T-helper 17 cell (primary cell): Measurements from ENCODE around the gene ZBTB7B. TPM values are rescaled to one million over a fixed set of nuclear protein-coding genes. Genes with fewer than 3 reads are reported as not detected.
A peak's percentile ranks its signal among the peaks of the same experiment; 100 is the strongest.

ENCODE experiments used
- ATAC-seq: fragments of 150-1000 bp; cut with Tn5 transposase; 2 replicates; pipeline ENCODE4 v1.10.0; 2021; ENCODE audit warnings: mild to moderate bottlenecking, moderate library complexity
- DNase-seq, 3 donors: peaks; one replicate each; pipeline versions ENCODE4 v3.0.0 to v3.0.0-alpha.2; 2020 to 2021
- H3K9me3 ChIP-seq: one replicate; pipeline ENCODE4 v1.7.0; 2013; ENCODE audit warnings: low read length, mild to moderate bottlenecking; ENCODE audit not compliant: control insufficient read depth, poor library complexity, severe bottlenecking
- H3K27ac Mint-ChIP-seq: one replicate; pipeline ENCODE4 v1.8.0; 2022; ENCODE audit warnings: mild to moderate bottlenecking, moderate library complexity, mixed read lengths
- H3K27me3 Mint-ChIP-seq: one replicate; pipeline ENCODE4 v1.8.0; 2022; ENCODE audit warnings: mixed read lengths
- H3K36me3 Mint-ChIP-seq: one replicate; pipeline ENCODE4 v1.8.0; 2022; ENCODE audit warnings: low read depth, mixed read lengths
- H3K4me1 Mint-ChIP-seq: one replicate; pipeline ENCODE4 v1.8.0; 2022; ENCODE audit warnings: mild to moderate bottlenecking, mixed read lengths
- H3K4me3 Mint-ChIP-seq: one replicate; pipeline ENCODE4 v1.8.0; 2022; ENCODE audit warnings: mild to moderate bottlenecking, moderate library complexity, mixed read lengths
- total RNA-seq, 4 donors: library from RNA in 2 of 4; stranded (reverse) in 2 of 4; gene quantifications; one replicate each; pipeline ENCODE4 v1.2.3 and lab custom pipeline; 2022 to 2026

Gene ZBTB7B
- total RNA-seq, 2 donors from 2014 or later: 63.8 to 73.6 TPM

DNA sequence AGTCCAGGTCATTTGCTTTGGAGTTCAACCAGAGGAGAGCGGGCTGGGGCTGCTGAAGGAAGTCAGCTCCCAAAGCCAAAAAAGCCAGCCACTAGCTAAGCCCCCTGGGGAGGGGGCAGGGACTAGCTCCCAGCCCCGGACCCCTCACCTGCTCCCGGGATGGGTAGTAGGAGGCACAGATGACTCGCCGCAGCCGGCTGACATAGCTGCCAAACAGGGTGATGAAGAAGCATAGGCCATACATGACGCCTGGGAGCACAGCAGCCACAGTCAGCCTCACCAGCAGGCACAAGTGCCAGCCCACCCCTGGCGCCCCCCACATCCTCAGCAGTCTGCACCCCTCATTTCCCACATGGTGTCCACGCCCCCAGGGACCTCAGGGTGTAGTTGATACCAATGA lies 23.6 kb downstream of the ZBTB7B start:
- H3K4me3 Mint-ChIP-seq: no peak overlapping the region
- H3K27me3 Mint-ChIP-seq: no peaks in the 10 kb centered on the region
- H3K36me3 Mint-ChIP-seq: no peaks in the 10 kb centered on the region
- no peak for ATAC-seq
- H3K27ac Mint-ChIP-seq: no peak overlapping the region
- H3K9me3 ChIP-seq: no peaks in the 10 kb centered on the region
- no peak for DNase-seq
- H3K4me1 Mint-ChIP-seq: peaks cover 10% of the 10 kb centered on the region

DNA sequence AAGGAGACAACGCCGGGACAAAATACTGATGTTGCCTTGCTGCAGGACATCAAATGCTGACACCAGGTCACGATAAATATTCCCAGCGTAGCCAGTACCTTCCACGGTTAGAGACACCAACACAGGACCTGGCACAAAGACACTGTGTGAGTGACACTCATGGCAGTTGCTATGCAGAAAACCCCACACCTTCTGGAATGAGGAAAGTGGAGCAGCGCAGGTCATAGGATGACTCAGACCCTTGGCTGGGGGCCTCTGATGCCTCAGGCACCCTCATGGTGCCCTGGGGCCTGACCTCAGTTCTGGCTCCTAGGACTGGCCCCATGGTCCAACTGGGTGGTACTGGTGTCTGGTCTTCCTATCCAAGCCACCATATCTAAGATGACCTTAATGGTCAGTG lies 24.0 kb downstream of the ZBTB7B start:
- no peaks in the 10 kb centered on the region for H3K27me3 Mint-ChIP-seq

DNA sequence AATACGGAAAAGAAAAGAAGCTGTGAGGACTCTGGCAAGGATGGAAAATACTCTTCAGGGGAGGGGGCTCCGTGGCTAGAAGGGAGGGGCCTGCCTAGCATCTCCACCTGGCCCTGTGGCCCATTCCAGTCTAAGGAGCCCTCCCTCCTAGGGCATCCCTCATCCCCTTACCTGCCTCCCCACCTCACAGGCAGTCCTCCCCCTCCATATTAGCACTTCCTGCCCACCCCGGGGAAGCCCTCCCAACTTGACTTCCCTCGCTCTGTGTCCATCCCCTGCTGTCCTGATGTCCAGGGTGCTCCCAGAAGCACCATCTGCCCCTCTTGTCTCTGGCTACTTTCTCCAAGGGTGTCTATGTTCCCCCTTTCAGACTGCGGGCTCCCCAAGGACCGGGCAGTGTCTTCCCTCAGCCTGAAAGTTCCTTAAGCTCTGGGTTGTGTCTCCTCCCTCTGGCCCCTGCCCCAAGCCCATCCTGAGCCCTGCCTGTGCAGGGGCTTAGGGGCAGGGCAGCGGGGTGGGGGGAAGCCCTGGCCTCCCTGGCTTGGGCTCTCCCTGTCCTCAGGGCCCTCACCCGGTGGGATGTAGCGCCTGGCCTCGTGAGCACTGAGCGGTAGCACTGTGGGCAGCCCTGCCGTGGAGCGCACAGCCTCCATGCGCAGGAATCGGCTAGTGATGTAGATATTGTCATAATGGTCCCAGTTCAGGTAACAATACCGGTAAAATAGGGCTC lies 27.1 kb downstream of the ZBTB7B start:
- Mint-ChIP-seq H3K27ac (no peak overlapping the region), H3K4me3 (no peak overlapping the region), H3K4me1 (peaks cover under 1% of the 10 kb centered on the region), H3K36me3 (no peaks in the 10 kb centered on the region), H3K27me3 (no peaks in the 10 kb centered on the region)
- no peak for ATAC-seq
- no peak for DNase-seq
- no peaks in the 10 kb centered on the region for H3K9me3 ChIP-seq

More for the DNA sequence above, 24.0 kb downstream of the ZBTB7B start:
- no peaks in the 10 kb centered on the region for H3K9me3 ChIP-seq
- Mint-ChIP-seq H3K4me3 (no peak overlapping the region), H3K27ac (no peak overlapping the region), H3K4me1 (peaks cover 8% of the 10 kb centered on the region), H3K36me3 (no peaks in the 10 kb centered on the region)
- ATAC-seq (no peak), DNase-seq (no peak)

DNA sequence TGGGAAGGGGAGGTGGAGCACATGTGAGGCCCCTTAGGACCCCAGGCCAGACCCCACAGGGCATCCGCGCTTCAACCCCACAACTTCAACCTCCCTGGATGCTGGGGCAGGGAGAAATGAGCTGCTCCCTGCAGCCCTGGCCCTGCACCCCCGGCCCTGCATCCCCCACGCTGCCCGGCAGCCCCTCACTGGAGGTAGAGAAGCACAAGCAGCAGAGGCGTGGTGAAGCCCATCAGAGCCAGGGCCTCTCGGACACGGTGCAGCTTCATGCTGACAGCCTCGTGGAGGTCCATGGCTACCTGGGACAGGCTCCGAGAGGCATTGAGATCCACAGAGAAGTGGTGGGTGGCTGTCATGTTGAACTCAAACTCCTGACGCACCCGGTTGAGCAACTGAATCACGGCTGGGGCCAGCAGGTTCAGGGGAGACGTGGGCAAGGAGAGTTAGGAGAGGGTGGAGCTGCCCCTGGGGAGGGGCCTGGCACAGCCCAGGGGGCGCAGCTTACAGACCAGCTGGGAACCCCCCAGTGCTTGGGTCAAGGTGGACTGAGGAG lies 27.7 kb downstream of the ZBTB7B start:
- no peak for DNase-seq
- Mint-ChIP-seq H3K27me3 (no peaks in the 10 kb centered on the region), H3K36me3 (no peaks in the 10 kb centered on the region), H3K27ac (no peak overlapping the region), H3K4me1 (peaks cover 4% of the 10 kb centered on the region), H3K4me3 (no peak overlapping the region)
- no peak for ATAC-seq
- no peaks in the 10 kb centered on the region for H3K9me3 ChIP-seq

DNA sequence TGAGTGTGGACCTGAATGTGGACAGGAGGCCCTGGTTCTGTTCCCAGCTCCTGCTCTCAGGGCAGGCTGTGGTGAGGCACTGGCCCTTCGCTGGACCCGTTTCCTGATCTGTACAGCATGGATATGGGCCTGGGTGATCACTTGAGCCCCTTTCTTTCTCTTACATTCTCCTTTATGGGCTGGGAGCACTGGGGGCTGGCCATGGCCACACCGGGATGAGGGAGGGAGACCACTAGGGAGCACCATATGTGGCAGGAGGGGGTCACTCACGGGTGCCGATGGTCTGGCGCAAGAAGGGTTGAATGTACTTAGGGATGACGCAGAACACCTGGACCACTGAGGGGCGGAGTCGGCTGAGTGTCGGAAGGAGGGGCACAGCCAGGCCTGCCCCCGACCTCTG lies 28.3 kb downstream of the ZBTB7B start:
- no peaks in the 10 kb centered on the region for H3K9me3 ChIP-seq
- no peak for ATAC-seq
- no peak overlapping the region for H3K4me3 Mint-ChIP-seq
- no peak overlapping the region for H3K27ac Mint-ChIP-seq
- H3K27me3 Mint-ChIP-seq: no peaks in the 10 kb centered on the region
- H3K36me3 Mint-ChIP-seq: no peaks in the 10 kb centered on the region
- peaks cover 4% of the 10 kb centered on the region for H3K4me1 Mint-ChIP-seq
- no peak for DNase-seq

DNA sequence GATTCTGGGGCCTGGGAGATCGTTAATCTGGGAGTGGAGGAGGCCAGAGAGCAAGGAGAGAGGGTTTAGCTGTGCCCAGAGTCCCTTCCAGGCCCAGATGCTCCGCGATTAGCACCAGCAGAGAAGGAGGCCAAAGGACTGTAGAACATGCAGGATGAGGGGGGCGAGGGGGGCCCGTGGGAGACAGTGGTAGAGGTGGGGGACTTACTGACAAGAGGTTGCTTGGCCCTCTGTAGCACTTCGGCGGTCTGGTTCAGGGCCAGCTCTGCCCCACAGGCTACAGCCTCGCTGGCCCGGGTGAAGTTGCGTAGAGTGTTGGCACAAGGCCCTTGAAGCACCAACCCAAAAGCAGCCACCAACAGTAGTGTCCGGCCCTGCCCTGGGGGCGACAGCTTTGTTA lies 30.3 kb downstream of the ZBTB7B start:
- Mint-ChIP-seq H3K4me1 (peaks cover 4% of the 10 kb centered on the region), H3K4me3 (no peak overlapping the region), H3K36me3 (no peaks in the 10 kb centered on the region), H3K27me3 (peaks cover 2% of the 10 kb centered on the region), H3K27ac (no peak overlapping the region)
- ATAC-seq (no peak), DNase-seq (no peak)
- no peaks in the 10 kb centered on the region for H3K9me3 ChIP-seq

DNA sequence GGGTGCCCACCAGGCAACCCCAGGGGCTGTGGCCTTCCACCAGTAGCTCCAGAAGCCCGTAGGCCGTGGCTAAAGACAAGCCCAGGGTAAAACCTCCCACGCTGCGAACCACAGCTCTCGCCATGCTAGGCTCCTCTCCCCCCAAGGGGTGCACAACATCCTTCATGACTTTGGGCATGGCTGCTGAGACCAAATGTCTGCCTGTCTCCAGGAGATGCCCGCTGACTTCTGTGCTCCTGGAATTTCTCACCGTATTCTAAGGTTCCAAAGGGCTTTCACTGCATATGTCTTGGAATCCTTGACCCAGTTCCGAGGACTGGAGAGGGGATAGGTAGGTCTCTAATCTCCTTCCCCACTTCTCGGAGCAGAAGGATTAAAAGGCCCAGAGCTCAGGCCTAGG lies 30.9 kb downstream of the ZBTB7B start, which contains the start of the genes DCST1 and DCST2:
Gene DCST1, plus strand, starts transcription at position 301 of the 400 bp plus-strand sequence. CDS start 213 bp downstream, outside the sequence.
Gene DCST2, minus strand, starts transcription at position 258 of the 400 bp plus-strand sequence. Its CDS starts 80 bp downstream, at position 178.
- ATAC-seq (no peak), DNase-seq (no peak)
- no peaks in the 10 kb centered on the region for H3K36me3 Mint-ChIP-seq
- H3K27me3 Mint-ChIP-seq: peaks cover 4% of the 10 kb centered on the region
- no peak within 1 kb of the TSS for H3K4me3 Mint-ChIP-seq
- no peaks in the 10 kb centered on the region for H3K9me3 ChIP-seq
- H3K4me1 Mint-ChIP-seq: peaks cover 4% of the 10 kb centered on the region
- H3K27ac Mint-ChIP-seq: no peak within 1 kb of the TSS

DNA sequence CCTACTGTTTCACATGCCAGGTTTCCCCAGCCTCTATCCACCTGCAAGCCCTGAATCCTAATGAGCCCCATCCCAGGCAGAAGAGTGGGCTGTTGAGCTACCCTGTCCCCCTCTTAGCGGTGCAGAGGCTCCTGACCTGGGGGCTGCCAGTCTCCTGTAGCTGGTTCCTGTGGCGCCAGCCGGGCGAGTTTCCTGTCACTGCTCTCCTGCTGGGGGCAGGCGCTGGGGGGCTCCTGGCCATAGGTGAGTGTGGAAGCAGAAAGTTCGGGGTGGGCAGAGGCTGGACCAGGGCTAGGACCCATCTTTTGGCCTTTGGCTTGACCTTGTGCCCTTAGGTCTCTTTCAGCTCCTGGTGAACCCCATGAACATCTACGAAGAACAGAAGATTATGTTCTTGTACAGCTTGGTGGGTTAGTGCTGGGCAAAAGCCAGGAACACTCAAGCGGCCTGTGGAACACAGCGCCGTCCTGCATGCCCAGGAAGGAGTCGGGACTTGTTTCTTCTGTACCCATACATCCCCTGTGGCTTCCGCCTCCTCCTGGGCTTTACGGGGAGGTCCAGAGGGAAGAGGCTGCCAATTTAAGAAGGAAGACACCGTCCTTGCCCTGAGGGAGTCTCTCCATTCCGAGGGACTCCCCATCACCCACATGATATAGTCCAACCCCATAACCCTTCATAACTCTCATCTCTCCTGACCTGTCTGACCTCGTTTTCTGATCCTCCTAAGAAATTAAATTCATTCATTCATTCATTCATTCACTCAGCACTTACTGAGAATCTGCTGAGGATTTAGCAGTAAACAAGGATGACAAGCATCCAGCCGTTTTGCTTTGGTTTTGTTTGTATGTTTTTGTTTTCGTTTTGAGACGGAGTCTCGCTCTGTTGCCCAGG lies 32.0 kb downstream of the ZBTB7B start:
- H3K36me3 Mint-ChIP-seq: no peaks in the 10 kb centered on the region
- no peak overlapping the region for H3K4me3 Mint-ChIP-seq
- H3K4me1 Mint-ChIP-seq: peaks cover 6% of the 10 kb centered on the region
- ATAC-seq (no peak), DNase-seq (no peak)
- H3K27me3 Mint-ChIP-seq: peaks cover 4% of the 10 kb centered on the region
- no peak overlapping the region for H3K27ac Mint-ChIP-seq
- H3K9me3 ChIP-seq: no peaks in the 10 kb centered on the region

DNA sequence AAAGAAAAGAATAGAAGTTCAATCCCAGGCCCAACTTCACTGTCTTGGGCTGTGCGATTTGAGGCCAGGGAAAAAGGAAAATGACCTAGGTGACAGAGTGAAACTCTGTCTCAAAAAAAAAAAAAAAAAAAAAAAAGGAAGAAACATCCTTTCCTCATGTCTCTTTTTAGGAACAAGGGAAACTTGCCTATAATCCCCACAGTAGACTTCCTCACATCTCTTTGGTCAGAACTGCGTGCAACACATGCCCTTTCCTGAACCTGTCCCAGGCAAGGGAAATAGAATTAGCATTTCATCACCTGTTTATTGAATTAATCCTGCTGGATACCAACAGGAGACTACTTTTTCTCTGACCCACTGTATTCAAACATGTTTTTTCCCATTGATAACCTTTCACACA lies 33.3 kb downstream of the ZBTB7B start:
- H3K36me3 Mint-ChIP-seq: no peaks in the 10 kb centered on the region

DNA sequence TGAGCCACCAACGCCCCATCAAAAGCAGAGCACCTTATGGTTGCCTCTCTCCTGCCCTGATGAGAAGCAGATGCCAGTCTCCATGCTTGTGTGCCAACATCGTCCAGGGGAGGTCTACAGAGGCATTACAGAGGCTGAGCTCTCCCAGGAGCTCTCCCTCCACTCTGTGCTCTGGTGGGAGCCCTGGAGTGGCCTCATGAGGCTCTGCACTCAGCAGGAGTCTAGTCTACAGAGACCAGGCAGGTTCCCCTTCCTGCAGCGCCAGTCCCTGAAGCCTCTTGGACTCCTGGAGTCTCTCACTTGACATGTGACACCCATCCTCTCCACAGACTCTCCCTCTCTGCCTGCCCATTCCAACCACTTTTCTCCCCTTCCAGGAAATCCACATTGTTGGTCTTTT lies 34.4 kb downstream of the ZBTB7B start:
- Mint-ChIP-seq H3K36me3 (no peaks in the 10 kb centered on the region), H3K4me1 (peaks cover 6% of the 10 kb centered on the region), H3K27me3 (peaks cover 4% of the 10 kb centered on the region), H3K4me3 (no peak overlapping the region), H3K27ac (no peak overlapping the region)
- H3K9me3 ChIP-seq: no peaks in the 10 kb centered on the region
- no peak for ATAC-seq
- DNase-seq: no peak

More for the DNA sequence above, 33.3 kb downstream of the ZBTB7B start:
- Mint-ChIP-seq H3K27me3 (peaks cover 4% of the 10 kb centered on the region), H3K4me3 (no peak overlapping the region), H3K27ac (no peak overlapping the region), H3K4me1 (peaks cover 6% of the 10 kb centered on the region)
- no peaks in the 10 kb centered on the region for H3K9me3 ChIP-seq
- ATAC-seq (no peak), DNase-seq (no peak)

DNA sequence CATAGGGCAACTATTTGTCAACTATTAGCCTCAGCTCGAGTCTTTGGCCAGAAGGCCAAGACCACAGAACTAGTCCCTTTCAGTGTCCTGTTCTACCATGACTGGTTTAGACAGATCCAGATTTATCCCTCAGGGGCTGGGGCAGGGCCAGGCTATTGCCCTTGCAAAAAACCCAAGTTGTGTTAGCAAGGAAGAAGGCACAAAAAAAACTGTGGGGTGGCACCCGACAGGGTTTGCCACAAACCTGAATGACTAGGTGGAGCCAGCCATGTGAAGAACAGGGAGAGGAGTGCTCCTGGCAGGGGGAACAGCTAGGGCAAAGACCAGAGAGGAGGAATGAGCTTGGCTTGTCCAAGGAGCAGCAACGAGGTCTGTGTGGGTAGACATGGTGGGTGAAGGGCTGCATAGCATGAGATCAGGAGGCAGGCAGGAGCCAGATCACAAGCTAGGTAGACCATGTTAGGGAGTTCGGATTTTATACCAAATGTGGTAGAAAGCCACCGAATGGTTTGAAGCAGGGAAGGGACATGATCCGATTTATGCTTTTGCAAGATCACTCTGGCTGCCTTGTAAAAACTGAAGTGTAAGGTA lies 35.3 kb downstream of the ZBTB7B start:
- Mint-ChIP-seq H3K4me1 (peaks cover 6% of the 10 kb centered on the region), H3K36me3 (no peaks in the 10 kb centered on the region), H3K27me3 (peaks cover 4% of the 10 kb centered on the region), H3K4me3 (no peak overlapping the region), H3K27ac (no peak overlapping the region)
- ATAC-seq: no peak
- DNase-seq: no peak
- no peaks in the 10 kb centered on the region for H3K9me3 ChIP-seq

DNA sequence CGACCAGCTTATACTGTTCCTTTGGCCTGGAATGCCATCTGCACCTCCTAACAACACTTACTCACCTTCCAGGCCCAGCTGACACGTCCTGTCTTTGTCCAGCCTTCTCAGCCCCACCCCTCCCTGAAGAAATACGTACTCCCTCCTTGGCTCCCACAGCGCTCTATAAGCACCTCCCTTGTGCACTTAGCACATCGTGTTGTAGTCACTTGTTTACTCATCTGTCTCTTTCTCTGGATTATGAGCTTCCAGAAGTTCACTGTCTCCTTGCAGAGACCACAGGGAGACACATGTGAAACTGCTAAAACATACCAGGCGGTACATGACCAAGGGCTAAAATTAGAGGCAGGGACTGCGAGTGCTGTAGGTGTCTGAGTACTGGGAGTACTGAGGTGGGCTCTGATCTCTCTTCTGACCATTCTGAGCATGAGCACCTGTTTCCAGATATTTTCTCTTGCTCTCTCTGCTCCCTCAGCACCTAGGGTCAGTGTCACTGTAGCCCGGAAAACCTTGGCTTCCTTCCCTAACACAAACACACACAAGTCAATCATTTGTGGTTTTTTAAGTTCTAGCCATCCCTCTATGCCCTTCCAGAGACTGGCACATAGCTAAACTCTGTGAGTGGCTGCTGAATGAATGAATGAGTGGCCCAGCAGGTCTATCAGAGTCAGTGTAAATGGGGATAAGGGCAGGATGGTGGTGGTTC lies 36.2 kb downstream of the ZBTB7B start:
- no peak for DNase-seq
- peaks cover 6% of the 10 kb centered on the region for H3K4me1 Mint-ChIP-seq
- peak overlapping the region; percentile 45 for H3K27ac Mint-ChIP-seq
- peaks cover 4% of the 10 kb centered on the region for H3K27me3 Mint-ChIP-seq
- H3K36me3 Mint-ChIP-seq: no peaks in the 10 kb centered on the region
- H3K4me3 Mint-ChIP-seq: no peak overlapping the region
- H3K9me3 ChIP-seq: no peaks in the 10 kb centered on the region
- no peak for ATAC-seq
